GM21619 (cell line): ENCODE data around the gene EVI5.
A peak's percentile ranks its signal among the peaks of the same experiment; 100 is the strongest.

ENCODE experiments used
- ATAC-seq: cut with Tn5 transposase; IDR thresholded peaks from one replicate; pipeline ENCODE4 v1.9.1; 2021; ENCODE audit not compliant: unreplicated experiment

The EVI5 gene

DNA sequence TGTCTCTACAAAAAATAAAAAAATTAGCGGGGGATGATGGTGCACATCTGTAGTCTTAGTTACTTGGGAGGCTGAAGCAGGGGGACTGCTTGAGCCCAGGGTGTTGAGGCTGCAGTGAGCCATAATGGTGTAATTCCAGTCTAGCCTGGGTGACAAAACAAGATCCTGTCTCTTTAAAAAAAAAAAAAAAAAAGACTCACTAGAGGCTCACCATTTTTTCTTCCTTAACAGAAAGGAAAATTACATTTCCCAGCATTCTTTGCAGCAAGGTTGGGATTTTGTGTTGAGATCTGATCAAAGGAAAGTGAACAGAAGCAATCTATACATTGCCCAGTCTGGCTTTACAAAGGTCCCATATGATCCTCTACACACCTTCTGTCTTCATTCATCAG lies 319.7 kb downstream of the EVI5 start:
- no peak for ATAC-seq

DNA sequence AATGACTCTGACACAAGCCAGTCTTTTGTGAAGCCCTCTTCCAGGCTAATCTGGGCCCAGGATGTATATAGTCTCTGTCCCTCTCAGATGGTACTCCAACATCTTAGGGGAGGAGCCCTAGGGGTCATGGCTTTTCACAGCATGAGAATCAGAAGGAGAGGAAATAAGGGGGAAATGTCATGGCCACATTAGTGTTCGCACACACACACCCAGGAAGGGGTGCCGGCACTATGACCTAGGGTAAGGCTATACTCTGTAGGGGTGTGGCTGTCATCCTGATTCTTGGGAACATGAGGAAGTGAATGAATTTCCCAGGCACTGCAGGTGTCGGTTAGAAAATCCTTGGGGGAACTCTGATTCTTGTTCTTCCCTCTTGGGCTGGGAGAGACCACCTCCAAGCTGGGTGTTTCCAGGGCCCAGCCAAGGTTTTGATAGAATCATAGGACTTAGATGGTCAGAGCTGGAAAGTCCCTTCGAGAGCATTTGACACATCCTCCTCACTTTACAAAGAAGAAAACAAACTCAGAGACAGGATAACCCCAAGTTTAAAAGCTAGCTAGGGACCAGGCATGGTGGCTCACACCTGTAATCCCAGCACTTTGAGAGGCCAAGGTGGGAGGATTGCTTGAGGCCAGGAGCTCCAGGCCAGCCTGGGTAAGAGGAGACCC lies 320.2 kb downstream of the EVI5 start:
- ATAC-seq = no peak

DNA sequence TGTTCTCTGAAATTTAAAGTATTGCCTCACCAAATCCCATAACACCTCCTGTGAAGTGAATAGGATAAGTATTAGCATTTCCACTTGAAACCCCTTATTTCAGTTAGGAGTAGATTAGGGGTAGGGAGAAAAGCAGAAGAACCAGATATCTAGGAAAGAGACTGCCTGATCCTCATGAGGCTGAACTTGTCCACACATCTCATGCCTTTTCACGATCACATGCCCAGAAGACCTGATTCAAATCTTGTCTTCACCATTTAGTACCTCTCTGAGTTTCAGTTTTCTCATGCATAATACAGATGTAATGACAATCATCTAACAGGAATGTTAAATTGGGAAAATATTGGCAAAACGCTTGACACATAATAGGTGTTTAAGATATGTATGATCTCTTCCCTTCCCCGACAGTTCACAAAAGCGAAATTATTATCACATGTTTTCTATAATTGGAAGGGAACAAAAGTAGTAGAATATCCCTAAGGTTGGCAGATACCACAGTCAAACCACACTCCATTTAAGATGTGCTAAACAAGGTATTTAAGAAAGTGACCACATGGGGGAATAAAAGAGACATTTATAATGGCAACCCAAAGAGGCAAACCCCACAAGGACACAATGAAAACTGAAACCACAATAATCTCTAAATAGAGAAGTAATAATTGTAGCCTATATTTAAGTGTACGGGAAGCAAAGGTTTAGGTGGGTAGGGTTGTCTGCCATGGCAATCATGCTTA lies 323.4 kb downstream of the EVI5 start:
- peak; percentile 72 for ATAC-seq

DNA sequence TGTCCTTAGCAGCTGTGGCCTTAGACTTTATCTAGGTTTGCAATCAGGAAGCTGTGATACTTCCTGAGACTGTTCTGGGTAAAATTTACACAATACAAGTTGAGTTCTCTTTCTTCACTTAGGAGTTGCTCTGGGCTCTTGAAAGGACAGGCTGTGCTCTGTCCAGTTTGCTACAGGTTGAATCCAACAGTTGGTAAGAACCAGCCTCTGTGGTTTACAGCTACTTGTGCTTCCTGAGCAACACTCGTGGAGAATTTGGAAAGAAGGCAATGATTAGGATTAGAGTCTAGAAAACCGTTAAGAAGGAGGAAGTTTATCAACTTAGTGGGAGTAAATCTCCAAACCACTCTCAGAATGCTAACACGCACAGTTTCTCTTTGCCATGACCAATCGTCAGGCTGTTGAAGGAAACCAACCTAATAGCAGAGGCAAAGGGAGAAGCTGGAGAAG lies 325.0 kb downstream of the EVI5 start:
- ATAC-seq = no peak
